GM18526 (cell line): ENCODE data around the gene VPS9D1.
A peak's percentile ranks its signal among the peaks of the same experiment; 100 is the strongest.

Experiments used
- POLR2A ChIP-seq: IDR thresholded peaks from 3 replicates; pipeline ENCODE4 v1.6.1; 2011; ENCODE audit not compliant: insufficient read length; ENCODE audit errors: extremely low read depth

Gene VPS9D1

GRCh38 chr16:89661215-89661614 is 59.5 kb downstream of the VPS9D1 start:
- TF ChIP-seq POLR2A, result no peak

- no peak for TF ChIP-seq POLR2A
Observed at GRCh38 chr16:89660146-89660545, 60.6 kb downstream of the VPS9D1 start.

GRCh38 chr16:89658221-89658879 is 62.3 kb downstream of the VPS9D1 start:
- no peak for TF ChIP-seq POLR2A

GRCh38 chr16:89657442-89658220 is 63.1 kb downstream of the VPS9D1 start, which contains the start of the genes CHMP1A and SPATA33:
TSS of gene CHMP1A (minus strand) at chr16:89657708. CDS start at chr16:89657588, 120 bp downstream.
TSS of gene SPATA33 (plus strand) at chr16:89657836. CDS start at chr16:89657912, 76 bp downstream.
- TF ChIP-seq POLR2A, result peak; percentile 73
